NT2/D1 (cell line): ENCODE measurements around the gene KCNK3.

Experiments used
- YY1 ChIP-seq: IDR thresholded peaks from 2 replicates; pipeline ENCODE4 v1.6.1; 2011; ENCODE audit not compliant: insufficient read length, insufficient read depth
- ZNF274 ChIP-seq: IDR thresholded peaks from 2 replicates; pipeline ENCODE4 v1.6.1; 2011; ENCODE audit warnings: mild to moderate bottlenecking, low read depth, low read length

DNA sequence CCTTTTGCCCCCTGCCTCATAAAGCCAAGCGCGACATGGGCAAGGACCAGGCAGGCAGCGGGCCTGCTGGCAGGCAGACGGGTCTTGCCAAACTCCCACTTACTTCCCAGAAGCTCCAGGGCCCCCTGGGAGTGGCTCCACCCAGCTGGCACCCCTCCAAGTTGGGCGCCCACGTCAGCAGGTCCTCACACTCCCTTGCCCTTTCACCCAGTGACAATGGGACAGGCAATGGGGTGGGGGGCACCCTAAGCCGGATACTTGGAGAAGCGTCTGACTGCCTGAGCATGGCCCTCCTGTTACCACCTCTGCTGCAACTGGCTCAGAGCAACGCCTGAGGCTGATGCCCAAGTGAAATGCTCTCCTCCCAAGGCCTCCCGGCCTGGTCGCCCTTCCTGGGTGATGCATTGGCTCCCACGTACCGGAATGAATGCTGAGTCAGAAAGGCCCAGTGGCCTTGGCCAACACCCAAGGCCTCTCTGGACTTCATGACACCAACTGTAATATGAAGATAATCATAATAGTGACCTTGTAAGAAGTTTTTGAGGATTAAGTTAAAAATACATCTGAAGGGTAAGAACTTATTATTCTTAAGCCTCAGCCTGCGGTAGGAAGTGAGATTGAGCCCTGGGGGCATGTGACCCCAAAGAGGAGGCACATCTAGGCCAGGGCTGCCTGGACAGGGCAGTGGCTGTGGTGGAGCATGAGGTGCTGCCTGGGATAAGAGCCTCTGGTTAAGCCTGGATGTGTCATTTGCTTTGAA lies 31.6 kb downstream of the KCNK3 start:
- TF ChIP-seq YY1, result no peak
- no peak for TF ChIP-seq ZNF274
